ENCODE measurements around the gene HEBP2.

Gene HEBP2

DNA sequence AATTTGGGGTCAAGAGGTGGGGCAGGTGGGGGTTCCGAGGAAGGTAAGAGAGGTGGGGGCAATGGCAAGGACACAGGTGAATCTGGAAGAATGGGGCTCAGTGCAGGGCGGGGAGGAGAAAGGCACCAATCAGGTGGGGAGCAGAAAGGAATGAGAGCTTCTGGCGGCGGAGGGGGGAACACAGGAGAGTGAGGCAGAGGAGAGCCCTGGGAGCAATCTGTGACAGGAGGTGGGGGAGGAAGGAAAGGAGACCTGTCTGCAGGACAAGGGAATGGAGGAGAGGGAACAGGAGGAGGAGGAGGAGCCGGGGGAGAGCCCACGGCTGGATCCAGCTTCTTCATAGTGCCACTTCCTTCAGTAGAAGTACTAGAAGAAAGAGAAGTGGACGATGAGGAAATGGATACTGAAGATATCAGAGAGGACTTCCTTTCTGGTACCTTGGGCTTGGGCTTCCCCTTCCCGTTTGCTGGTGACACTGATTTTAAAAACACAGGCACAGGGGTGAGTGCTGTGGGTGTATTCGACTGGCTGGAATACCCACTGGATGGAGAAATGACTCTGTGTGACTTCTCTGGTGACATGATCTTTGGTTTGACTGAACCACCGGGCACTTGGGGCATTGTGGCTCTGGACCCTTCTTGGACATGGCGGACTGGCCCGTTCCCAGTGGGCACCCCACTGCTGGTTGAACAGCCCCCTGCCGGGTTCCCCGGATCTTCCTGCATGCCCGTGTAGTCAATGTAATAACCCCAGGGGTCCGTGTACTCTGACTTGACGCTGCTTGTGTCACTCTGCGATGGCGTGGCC is 27.4 kb downstream of the HEBP2 start:
- peaks cover 52% of the 10 kb centered on the region for H3K36me3 ChIP-seq (ENCODE audit: insufficient read depth, insufficient read length, low read length)
- H3K4me3 ChIP-seq (ENCODE audit: insufficient read length, low read depth): no peak overlapping the region
- TF ChIP-seq ZNF274 (IDR thresholded peaks at IDR 0.05; ENCODE audit: low read depth, low read length): no peak
- no peak for TF ChIP-seq SUZ12 (IDR thresholded peaks at IDR 0.05; ENCODE audit: extremely low read depth, insufficient read depth, insufficient read length)
- TF ChIP-seq YY1 (IDR thresholded peaks at IDR 0.05; ENCODE audit: insufficient read depth, insufficient read length): no peak
- H3K4me1 ChIP-seq (ENCODE audit: insufficient read depth, insufficient read length): peaks cover 2% of the 10 kb centered on the region
- no peaks in the 10 kb centered on the region for H3K27me3 ChIP-seq (ENCODE audit: insufficient read depth, insufficient read length)
- DNase-seq (ENCODE audit: low read depth, low spot score): no peak
- no peaks in the 10 kb centered on the region for H3K9me3 ChIP-seq (ENCODE audit: insufficient read depth, low read length)
- H3K9ac ChIP-seq (ENCODE audit: insufficient read length, low read depth): no peak overlapping the region

DNA sequence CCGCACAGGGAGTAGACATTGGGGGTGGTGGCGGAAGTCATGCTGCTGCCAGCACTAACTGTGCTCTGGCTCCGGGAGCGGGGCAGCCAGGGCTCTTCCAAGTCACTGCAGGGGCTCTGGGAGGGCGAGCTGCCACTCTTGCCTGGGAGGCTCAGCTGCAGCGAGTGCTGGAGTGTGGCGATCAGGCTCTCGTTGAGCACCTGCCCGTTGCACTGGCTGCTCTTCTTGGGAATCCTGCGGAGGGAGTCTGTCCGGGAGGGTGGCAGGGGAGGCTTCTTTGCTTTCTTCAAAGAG is 28.0 kb downstream of the HEBP2 start:
- H3K36me3 ChIP-seq (ENCODE audit: insufficient read depth, insufficient read length, low read length): peaks cover 51% of the 10 kb centered on the region
- H3K4me3 ChIP-seq (ENCODE audit: insufficient read length, low read depth): no peak overlapping the region
- DNase-seq (ENCODE audit: low read depth, low spot score): no peak
- no peak for TF ChIP-seq ZNF274 (IDR thresholded peaks at IDR 0.05; ENCODE audit: low read depth, low read length)
- TF ChIP-seq SUZ12 (IDR thresholded peaks at IDR 0.05; ENCODE audit: extremely low read depth, insufficient read depth, insufficient read length): no peak
- TF ChIP-seq YY1 (IDR thresholded peaks at IDR 0.05; ENCODE audit: insufficient read depth, insufficient read length): no peak
- peaks cover 2% of the 10 kb centered on the region for H3K4me1 ChIP-seq (ENCODE audit: insufficient read depth, insufficient read length)
- H3K27me3 ChIP-seq (ENCODE audit: insufficient read depth, insufficient read length): no peaks in the 10 kb centered on the region
- no peaks in the 10 kb centered on the region for H3K9me3 ChIP-seq (ENCODE audit: insufficient read depth, low read length)
- H3K9ac ChIP-seq (ENCODE audit: insufficient read length, low read depth): no peak overlapping the region

- Histone ChIP-seq H3K27me3 (ENCODE audit: insufficient read depth, insufficient read length) (no peaks in the 10 kb centered on the region), H3K4me3 (ENCODE audit: insufficient read length, low read depth) (no peak overlapping the region), H3K4me1 (ENCODE audit: insufficient read depth, insufficient read length) (peaks cover 2% of the 10 kb centered on the region), H3K9me3 (ENCODE audit: insufficient read depth, low read length) (no peaks in the 10 kb centered on the region), H3K36me3 (ENCODE audit: insufficient read depth, insufficient read length, low read length) (peaks cover 48% of the 10 kb centered on the region), H3K9ac (ENCODE audit: insufficient read length, low read depth) (no peak overlapping the region)
- no peak for TF ChIP-seq YY1 (IDR thresholded peaks at IDR 0.05; ENCODE audit: insufficient read depth, insufficient read length)
- TF ChIP-seq ZNF274 (IDR thresholded peaks at IDR 0.05; ENCODE audit: low read depth, low read length): no peak
- TF ChIP-seq SUZ12 (IDR thresholded peaks at IDR 0.05; ENCODE audit: extremely low read depth, insufficient read depth, insufficient read length): no peak
- DNase-seq (ENCODE audit: low read depth, low spot score): no peak
These were observed 30.1 kb downstream of the HEBP2 start for GRCh38 chr6:138434096-138434495.

DNA sequence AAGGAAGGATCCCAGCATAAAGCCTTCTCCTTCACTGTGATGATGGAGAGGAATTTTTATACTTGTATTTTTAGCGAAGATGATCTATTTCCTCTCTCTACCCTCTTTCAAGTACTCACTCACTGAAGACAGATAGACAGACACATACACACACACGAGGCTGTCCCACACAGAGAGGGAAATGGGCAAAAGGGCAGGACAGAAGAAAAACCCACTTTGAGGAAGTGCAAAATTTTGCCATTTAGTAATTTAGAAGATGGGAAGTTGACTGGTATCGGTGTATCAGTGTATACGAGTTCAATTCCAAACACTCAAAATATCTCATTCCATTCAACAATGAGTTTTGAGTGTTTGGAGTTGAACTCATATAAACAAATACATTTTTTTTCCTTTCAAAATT is 30.9 kb downstream of the HEBP2 start:
- Histone ChIP-seq H3K4me3 (ENCODE audit: insufficient read length, low read depth) (no peak overlapping the region), H3K4me1 (ENCODE audit: insufficient read depth, insufficient read length) (peaks cover 2% of the 10 kb centered on the region), H3K36me3 (ENCODE audit: insufficient read depth, insufficient read length, low read length) (peaks cover 42% of the 10 kb centered on the region), H3K9me3 (ENCODE audit: insufficient read depth, low read length) (no peaks in the 10 kb centered on the region), H3K27me3 (ENCODE audit: insufficient read depth, insufficient read length) (no peaks in the 10 kb centered on the region), H3K9ac (ENCODE audit: insufficient read length, low read depth) (no peak overlapping the region)
- TF ChIP-seq SUZ12 (IDR thresholded peaks at IDR 0.05; ENCODE audit: extremely low read depth, insufficient read depth, insufficient read length) (no peak), ZNF274 (IDR thresholded peaks at IDR 0.05; ENCODE audit: low read depth, low read length) (no peak), YY1 (IDR thresholded peaks at IDR 0.05; ENCODE audit: insufficient read depth, insufficient read length) (no peak)
- no peak for DNase-seq (ENCODE audit: low read depth, low spot score)

DNA sequence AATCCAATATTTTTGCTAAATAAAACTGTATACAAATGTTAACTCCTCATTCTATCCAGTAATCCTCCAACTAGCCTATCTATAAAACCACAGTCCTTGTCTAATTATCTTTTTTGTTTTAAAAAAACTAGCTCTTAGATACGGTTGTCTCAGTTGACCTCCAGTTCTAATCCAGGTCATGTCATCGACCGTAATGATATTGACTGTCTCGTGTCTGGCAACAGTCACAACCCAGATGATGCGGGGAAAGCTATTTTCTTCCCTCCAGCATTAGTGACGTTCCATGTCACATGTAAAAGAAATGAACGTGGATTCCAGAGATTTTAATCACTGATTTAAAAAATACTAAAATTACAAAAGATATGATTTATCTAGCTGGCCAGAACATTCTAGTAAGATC is 35.5 kb downstream of the HEBP2 start:
- no peaks in the 10 kb centered on the region for H3K4me1 ChIP-seq (ENCODE audit: insufficient read depth, insufficient read length)
- no peaks in the 10 kb centered on the region for H3K27me3 ChIP-seq (ENCODE audit: insufficient read depth, insufficient read length)
- H3K36me3 ChIP-seq (ENCODE audit: insufficient read depth, insufficient read length, low read length): peaks cover 22% of the 10 kb centered on the region
- no peak overlapping the region for H3K9ac ChIP-seq (ENCODE audit: insufficient read length, low read depth)
- no peak overlapping the region for H3K4me3 ChIP-seq (ENCODE audit: insufficient read length, low read depth)
- H3K9me3 ChIP-seq (ENCODE audit: insufficient read depth, low read length): no peaks in the 10 kb centered on the region
- no peak for DNase-seq (ENCODE audit: low read depth, low spot score)
- no peak for TF ChIP-seq YY1 (IDR thresholded peaks at IDR 0.05; ENCODE audit: insufficient read depth, insufficient read length)
- TF ChIP-seq ZNF274 (IDR thresholded peaks at IDR 0.05; ENCODE audit: low read depth, low read length): no peak
- TF ChIP-seq SUZ12 (IDR thresholded peaks at IDR 0.05; ENCODE audit: extremely low read depth, insufficient read depth, insufficient read length): no peak

DNA sequence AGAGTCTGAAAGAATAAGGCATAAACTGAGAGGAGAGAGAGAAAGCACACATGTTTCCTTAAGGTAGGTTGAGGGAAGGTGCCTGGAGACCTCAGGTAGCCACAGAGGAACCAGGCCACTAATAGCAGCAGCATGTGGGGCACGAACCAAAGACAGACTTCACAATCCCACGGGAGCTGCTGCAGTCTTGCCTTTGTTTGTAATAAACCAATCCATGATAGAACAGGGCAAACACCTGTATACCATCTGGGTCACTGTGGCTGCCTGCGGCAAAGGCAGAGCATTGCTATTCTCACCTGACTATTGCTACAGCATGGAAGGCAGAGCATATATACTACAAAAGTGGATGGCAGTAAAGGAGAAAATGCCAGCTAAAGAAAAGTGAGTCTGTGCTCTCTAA is 36.3 kb downstream of the HEBP2 start:
- Histone ChIP-seq H3K9ac (ENCODE audit: insufficient read length, low read depth) (no peak overlapping the region), H3K4me1 (ENCODE audit: insufficient read depth, insufficient read length) (no peaks in the 10 kb centered on the region), H3K4me3 (ENCODE audit: insufficient read length, low read depth) (no peak overlapping the region), H3K27me3 (ENCODE audit: insufficient read depth, insufficient read length) (no peaks in the 10 kb centered on the region), H3K9me3 (ENCODE audit: insufficient read depth, low read length) (no peaks in the 10 kb centered on the region), H3K36me3 (ENCODE audit: insufficient read depth, insufficient read length, low read length) (peaks cover 19% of the 10 kb centered on the region)
- no peak for DNase-seq (ENCODE audit: low read depth, low spot score)
- TF ChIP-seq SUZ12 (IDR thresholded peaks at IDR 0.05; ENCODE audit: extremely low read depth, insufficient read depth, insufficient read length) (no peak), YY1 (IDR thresholded peaks at IDR 0.05; ENCODE audit: insufficient read depth, insufficient read length) (no peak), ZNF274 (IDR thresholded peaks at IDR 0.05; ENCODE audit: low read depth, low read length) (no peak)

GRCh38 chr6:138440758-138441357 is 36.8 kb downstream of the HEBP2 start:
- TF ChIP-seq ZNF274 (IDR thresholded peaks at IDR 0.05; ENCODE audit: low read depth, low read length) (no peak), SUZ12 (IDR thresholded peaks at IDR 0.05; ENCODE audit: extremely low read depth, insufficient read depth, insufficient read length) (no peak)
- H3K36me3 ChIP-seq (ENCODE audit: insufficient read depth, insufficient read length, low read length): peaks cover 19% of the 10 kb centered on the region

More at GRCh38 chr6:138440758-138441357, 36.8 kb downstream of the HEBP2 start:
- Histone ChIP-seq H3K4me1 (ENCODE audit: insufficient read depth, insufficient read length) (no peaks in the 10 kb centered on the region), H3K27me3 (ENCODE audit: insufficient read depth, insufficient read length) (no peaks in the 10 kb centered on the region), H3K4me3 (ENCODE audit: insufficient read length, low read depth) (no peak overlapping the region), H3K9me3 (ENCODE audit: insufficient read depth, low read length) (no peaks in the 10 kb centered on the region), H3K9ac (ENCODE audit: insufficient read length, low read depth) (no peak overlapping the region)
- no peak for DNase-seq (ENCODE audit: low read depth, low spot score)
